ENCODE measurements around the gene TMEM132D.

Gene TMEM132D

GRCh38 chr12:129372348-129372747 lies 531.5 kb downstream of the TMEM132D start:
- no peak overlapping the region for H3K4me3 ChIP-seq (ENCODE audit: low read depth, low read length, poor library complexity, severe bottlenecking)
- H3K27ac ChIP-seq (ENCODE audit: low read depth, low read length, poor library complexity, severe bottlenecking) = no peak overlapping the region
- no peaks in the 10 kb centered on the region for H3K27me3 ChIP-seq (ENCODE audit: insufficient read depth, low read length)
- no peak for TF ChIP-seq CTCF (IDR thresholded peaks at IDR 0.05; ENCODE audit: low read length)
- TF ChIP-seq EZH2 (IDR thresholded peaks at IDR 0.05; ENCODE audit: borderline replicate concordance, low read length) = no peak
- H3K4me1 ChIP-seq (ENCODE audit: insufficient read depth, low read length, severe bottlenecking) = no peaks in the 10 kb centered on the region
- no peak overlapping the region for H2AFZ ChIP-seq (ENCODE audit: low read length)
- no peaks in the 10 kb centered on the region for H3K36me3 ChIP-seq (ENCODE audit: insufficient read depth, low read length)
- H3F3A ChIP-seq (ENCODE audit: insufficient read depth, low read length) = no peaks in the 10 kb centered on the region
- no peaks in the 10 kb centered on the region for H3K9me3 ChIP-seq (ENCODE audit: low read length)
- H4K20me1 ChIP-seq (ENCODE audit: insufficient read depth, low read length) = no peaks in the 10 kb centered on the region
- no peaks in the 10 kb centered on the region for H3K9me2 ChIP-seq (ENCODE audit: low read depth, low read length)
- no peaks in the 10 kb centered on the region for H3K79me2 ChIP-seq (ENCODE audit: insufficient read depth, low read length)
- no peak overlapping the region for H3K4me2 ChIP-seq (ENCODE audit: low read length)
- H3K9ac ChIP-seq (ENCODE audit: low read length) = no peak overlapping the region

GRCh38 chr12:129371268-129371667 lies 532.6 kb downstream of the TMEM132D start:
- Histone ChIP-seq H3K36me3 (ENCODE audit: insufficient read depth, low read length) (no peaks in the 10 kb centered on the region), H2AFZ (ENCODE audit: low read length) (no peak overlapping the region), H3K4me1 (ENCODE audit: insufficient read depth, low read length, severe bottlenecking) (no peaks in the 10 kb centered on the region), H3K4me3 (ENCODE audit: low read depth, low read length, poor library complexity, severe bottlenecking) (no peak overlapping the region), H3F3A (ENCODE audit: insufficient read depth, low read length) (no peaks in the 10 kb centered on the region), H4K20me1 (ENCODE audit: insufficient read depth, low read length) (no peaks in the 10 kb centered on the region), H3K27me3 (ENCODE audit: insufficient read depth, low read length) (no peaks in the 10 kb centered on the region), H3K79me2 (ENCODE audit: insufficient read depth, low read length) (no peaks in the 10 kb centered on the region), H3K9ac (ENCODE audit: low read length) (no peak overlapping the region), H3K4me2 (ENCODE audit: low read length) (no peak overlapping the region), H3K9me3 (ENCODE audit: low read length) (no peaks in the 10 kb centered on the region), H3K9me2 (ENCODE audit: low read depth, low read length) (no peaks in the 10 kb centered on the region), H3K27ac (ENCODE audit: low read depth, low read length, poor library complexity, severe bottlenecking) (no peak overlapping the region)
- TF ChIP-seq CTCF (IDR thresholded peaks at IDR 0.05; ENCODE audit: low read length) = no peak
- TF ChIP-seq EZH2 (IDR thresholded peaks at IDR 0.05; ENCODE audit: borderline replicate concordance, low read length) = no peak

GRCh38 chr12:129366656-129367055 lies 537.2 kb downstream of the TMEM132D start:
- H3K27ac ChIP-seq (ENCODE audit: low read depth, low read length, poor library complexity, severe bottlenecking) = no peak overlapping the region
- H3K9me3 ChIP-seq (ENCODE audit: low read length) = no peaks in the 10 kb centered on the region
- no peak overlapping the region for H3K4me2 ChIP-seq (ENCODE audit: low read length)
- no peaks in the 10 kb centered on the region for H3K27me3 ChIP-seq (ENCODE audit: insufficient read depth, low read length)
- no peaks in the 10 kb centered on the region for H4K20me1 ChIP-seq (ENCODE audit: insufficient read depth, low read length)
- H3K36me3 ChIP-seq (ENCODE audit: insufficient read depth, low read length) = no peaks in the 10 kb centered on the region
- H3F3A ChIP-seq (ENCODE audit: insufficient read depth, low read length) = no peaks in the 10 kb centered on the region
- H3K79me2 ChIP-seq (ENCODE audit: insufficient read depth, low read length) = no peaks in the 10 kb centered on the region
- H3K9ac ChIP-seq (ENCODE audit: low read length) = no peak overlapping the region
- H3K9me2 ChIP-seq (ENCODE audit: low read depth, low read length) = no peaks in the 10 kb centered on the region
- TF ChIP-seq CTCF (IDR thresholded peaks at IDR 0.05; ENCODE audit: low read length) = no peak
- no peak for TF ChIP-seq EZH2 (IDR thresholded peaks at IDR 0.05; ENCODE audit: borderline replicate concordance, low read length)
- no peak overlapping the region for H3K4me3 ChIP-seq (ENCODE audit: low read depth, low read length, poor library complexity, severe bottlenecking)
- H3K4me1 ChIP-seq (ENCODE audit: insufficient read depth, low read length, severe bottlenecking) = no peaks in the 10 kb centered on the region
- no peak overlapping the region for H2AFZ ChIP-seq (ENCODE audit: low read length)
